ENCODE results near the gene SCFD2. TPM values are rescaled to one million over a fixed set of nuclear protein-coding genes. Genes with fewer than 3 reads are reported as not detected.
"Not testable (repeated sequence)": the region's sequence is repeated elsewhere in the genome, so short reads cannot be mapped to it uniquely, and the experiment has no call there.

SCFD2 gene
- total RNA-seq, 1 donor from 2014 or later: 21.7 TPM

- DNase-seq (ENCODE audit: low read depth): peak; percentile 56
These were observed 18.7 kb downstream of the SCFD2 start for GRCh38 chr4:53346920-53347852.

- DNase-seq (ENCODE audit: low read depth): not testable (repeated sequence)
These were observed 19.5 kb downstream of the SCFD2 start for GRCh38 chr4:53346392-53346791.

GRCh38 chr4:53340145-53340544 is 25.7 kb downstream of the SCFD2 start:
- DNase-seq (ENCODE audit: low read depth): not testable (repeated sequence)

GRCh38 chr4:53334916-53335315 is 30.9 kb downstream of the SCFD2 start:
- DNase-seq (ENCODE audit: low read depth): not testable (repeated sequence)

- no peak for DNase-seq (ENCODE audit: low read depth)
These were observed 39.3 kb downstream of the SCFD2 start for GRCh38 chr4:53326535-53326934.

GRCh38 chr4:53322696-53323095 is 43.2 kb downstream of the SCFD2 start:
- DNase-seq (ENCODE audit: low read depth): no peak

- no peak for DNase-seq (ENCODE audit: low read depth)
These were observed 43.9 kb downstream of the SCFD2 start for GRCh38 chr4:53321984-53322289.

- DNase-seq (ENCODE audit: low read depth): peak; percentile 54
These were observed 44.5 kb downstream of the SCFD2 start for GRCh38 chr4:53321151-53321983.

- DNase-seq (ENCODE audit: low read depth): no peak
These were observed 50.6 kb downstream of the SCFD2 start for GRCh38 chr4:53315300-53315699.

GRCh38 chr4:53314252-53314651 is 51.6 kb downstream of the SCFD2 start:
- DNase-seq (ENCODE audit: low read depth): no peak

- DNase-seq (ENCODE audit: low read depth): no peak
These were observed 52.4 kb downstream of the SCFD2 start for GRCh38 chr4:53313510-53313909.

GRCh38 chr4:53309321-53310040 is 56.4 kb downstream of the SCFD2 start:
- DNase-seq (ENCODE audit: low read depth): no peak

- no peak for DNase-seq (ENCODE audit: low read depth)
These were observed 57.8 kb downstream of the SCFD2 start for GRCh38 chr4:53307819-53308780.

GRCh38 chr4:53307210-53307609 is 58.7 kb downstream of the SCFD2 start:
- no peak for DNase-seq (ENCODE audit: low read depth)

GRCh38 chr4:53306729-53307128 is 59.1 kb downstream of the SCFD2 start:
- DNase-seq (ENCODE audit: low read depth): no peak

- not testable (repeated sequence) for DNase-seq (ENCODE audit: low read depth)
These were observed 73.7 kb downstream of the SCFD2 start for GRCh38 chr4:53292209-53292608.

GRCh38 chr4:53281438-53281837 is 84.4 kb downstream of the SCFD2 start:
- DNase-seq (ENCODE audit: low read depth): no peak

- DNase-seq (ENCODE audit: low read depth): no peak
These were observed 85.0 kb downstream of the SCFD2 start for GRCh38 chr4:53280846-53281245.

- DNase-seq (ENCODE audit: low read depth): no peak
These were observed 91.1 kb downstream of the SCFD2 start for GRCh38 chr4:53274609-53275268.

- peak; percentile 76 for DNase-seq (ENCODE audit: low read depth)
These were observed 92.1 kb downstream of the SCFD2 start for GRCh38 chr4:53273726-53274125.
